ENCODE measurements around the gene KLHL22.

KLHL22 gene

GRCh38 chr22:20528405-20528978 is 32.9 kb upstream of the KLHL22 start:
- no peak for DNase-seq (ENCODE audit: low read depth)
- TF ChIP-seq, protein P1, sequence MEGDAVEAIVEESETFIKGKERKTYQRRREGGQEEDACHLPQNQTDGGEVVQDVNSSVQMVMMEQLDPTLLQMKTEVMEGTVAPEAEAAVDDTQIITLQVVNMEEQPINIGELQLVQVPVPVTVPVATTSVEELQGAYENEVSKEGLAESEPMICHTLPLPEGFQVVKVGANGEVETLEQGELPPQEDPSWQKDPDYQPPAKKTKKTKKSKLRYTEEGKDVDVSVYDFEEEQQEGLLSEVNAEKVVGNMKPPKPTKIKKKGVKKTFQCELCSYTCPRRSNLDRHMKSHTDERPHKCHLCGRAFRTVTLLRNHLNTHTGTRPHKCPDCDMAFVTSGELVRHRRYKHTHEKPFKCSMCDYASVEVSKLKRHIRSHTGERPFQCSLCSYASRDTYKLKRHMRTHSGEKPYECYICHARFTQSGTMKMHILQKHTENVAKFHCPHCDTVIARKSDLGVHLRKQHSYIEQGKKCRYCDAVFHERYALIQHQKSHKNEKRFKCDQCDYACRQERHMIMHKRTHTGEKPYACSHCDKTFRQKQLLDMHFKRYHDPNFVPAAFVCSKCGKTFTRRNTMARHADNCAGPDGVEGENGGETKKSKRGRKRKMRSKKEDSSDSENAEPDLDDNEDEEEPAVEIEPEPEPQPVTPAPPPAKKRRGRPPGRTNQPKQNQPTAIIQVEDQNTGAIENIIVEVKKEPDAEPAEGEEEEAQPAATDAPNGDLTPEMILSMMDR (conservative IDR thresholded peaks at IDR 0.05; ENCODE audit: low read length): no peak
- no peak overlapping the region for H3K4me3 ChIP-seq (ENCODE audit: low read length)

GRCh38 chr22:20526628-20527355 is 31.2 kb upstream of the KLHL22 start:
- TF ChIP-seq, protein P1 (conservative IDR thresholded peaks at IDR 0.05; ENCODE audit: low read length): 0 out of 2 replicates have a peak, but pooled peaks have one; percentile 25
- peak; percentile 77 for DNase-seq (ENCODE audit: low read depth)
- H3K4me3 ChIP-seq (ENCODE audit: low read length): no peak overlapping the region

- DNase-seq (ENCODE audit: low read depth): no peak
- no peak overlapping the region for H3K4me3 ChIP-seq (ENCODE audit: low read length)
- TF ChIP-seq, protein P1 (conservative IDR thresholded peaks at IDR 0.05; ENCODE audit: low read length): no peak
Measured at GRCh38 chr22:20526305-20526627, 30.7 kb upstream of the KLHL22 start.

- TF ChIP-seq, protein P1 (conservative IDR thresholded peaks at IDR 0.05; ENCODE audit: low read length): no peak
- no peak overlapping the region for H3K4me3 ChIP-seq (ENCODE audit: low read length)
- DNase-seq (ENCODE audit: low read depth): no peak
Measured at GRCh38 chr22:20525048-20525447, 29.5 kb upstream of the KLHL22 start.

DNA sequence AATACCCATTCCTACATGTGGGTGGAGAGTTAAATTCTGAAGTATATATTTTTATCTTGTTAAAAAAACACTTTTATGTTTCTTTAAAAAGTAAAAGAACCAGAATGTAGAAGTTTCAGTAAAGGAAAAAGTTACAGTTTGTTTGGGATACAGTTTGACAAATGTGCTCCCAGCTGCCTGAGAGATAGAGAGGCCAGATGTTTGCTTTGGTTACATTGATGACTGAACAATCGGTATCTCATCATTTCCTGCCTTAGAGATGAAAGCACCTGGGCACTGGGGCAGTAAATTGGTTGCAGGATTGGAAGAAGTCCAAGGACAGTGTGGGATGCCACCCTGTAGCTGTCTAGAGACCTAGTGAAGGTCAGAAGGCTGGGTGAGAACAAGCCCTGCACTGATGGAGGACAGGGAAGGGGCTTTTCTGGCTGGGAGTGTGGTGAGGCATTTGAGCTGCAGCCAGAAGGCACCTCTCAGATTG is 28.4 kb upstream of the KLHL22 start:
- no peak overlapping the region for H3K4me3 ChIP-seq (ENCODE audit: low read length)
- TF ChIP-seq, protein P1 (conservative IDR thresholded peaks at IDR 0.05; ENCODE audit: low read length): no peak
- DNase-seq (ENCODE audit: low read depth): peak; percentile 44

DNA sequence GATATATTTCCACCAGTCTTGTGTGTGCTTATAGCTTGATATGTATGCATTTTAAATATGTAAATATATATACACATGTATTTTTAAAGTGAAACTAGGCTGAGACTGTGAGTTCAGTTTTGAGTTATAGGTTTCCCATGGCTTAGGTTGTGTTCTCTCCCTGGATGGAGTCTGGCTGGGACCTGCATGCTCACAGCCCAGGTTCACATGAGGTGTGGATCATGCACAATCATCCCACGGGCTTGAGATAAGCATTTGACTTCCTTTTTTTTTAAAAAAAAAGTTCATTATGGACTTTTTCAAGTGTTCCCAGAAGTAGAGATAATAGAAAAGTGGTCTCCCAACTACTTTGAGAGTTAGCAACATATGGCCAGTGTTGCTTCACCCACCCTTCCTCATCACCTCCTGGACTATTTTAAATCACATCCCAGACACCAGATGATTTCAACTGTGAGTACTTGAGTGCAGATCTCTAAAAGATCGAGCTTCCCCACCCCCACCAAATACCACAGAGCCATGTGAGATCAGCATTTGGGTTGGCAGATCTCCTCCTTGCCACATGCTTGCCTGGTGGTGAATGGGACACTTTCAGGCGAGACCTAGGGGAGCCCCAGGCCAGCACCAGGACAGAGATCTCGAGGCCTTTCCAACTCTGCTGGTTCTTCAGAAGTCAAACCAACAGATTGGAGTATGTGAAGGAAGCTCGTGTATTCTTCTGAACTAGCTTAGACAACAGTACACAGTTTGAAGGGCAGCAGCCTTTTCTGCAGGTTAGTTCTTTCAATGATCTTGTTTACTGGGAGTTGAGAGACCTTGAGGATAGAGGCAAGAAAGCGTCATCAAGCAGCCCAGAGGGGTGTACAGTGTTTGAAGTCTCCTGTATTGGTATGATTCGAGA is 27.7 kb upstream of the KLHL22 start:
- TF ChIP-seq, protein P1 (conservative IDR thresholded peaks at IDR 0.05; ENCODE audit: low read length): no peak
- peak; percentile 95 for DNase-seq (ENCODE audit: low read depth)
- H3K4me3 ChIP-seq (ENCODE audit: low read length): no peak overlapping the region

Measured in AG10803 (cell line).